Fibroblast of upper back skin (primary cell): ENCODE measurements around the gene REM2.

ENCODE experiments used
- DNase-seq: peaks from one replicate; pipeline ENCODE4 v3.0.0-alpha.2; 2013

The REM2 gene, protein sequence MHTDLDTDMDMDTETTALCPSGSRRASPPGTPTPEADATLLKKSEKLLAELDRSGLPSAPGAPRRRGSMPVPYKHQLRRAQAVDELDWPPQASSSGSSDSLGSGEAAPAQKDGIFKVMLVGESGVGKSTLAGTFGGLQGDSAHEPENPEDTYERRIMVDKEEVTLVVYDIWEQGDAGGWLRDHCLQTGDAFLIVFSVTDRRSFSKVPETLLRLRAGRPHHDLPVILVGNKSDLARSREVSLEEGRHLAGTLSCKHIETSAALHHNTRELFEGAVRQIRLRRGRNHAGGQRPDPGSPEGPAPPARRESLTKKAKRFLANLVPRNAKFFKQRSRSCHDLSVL

DNA sequence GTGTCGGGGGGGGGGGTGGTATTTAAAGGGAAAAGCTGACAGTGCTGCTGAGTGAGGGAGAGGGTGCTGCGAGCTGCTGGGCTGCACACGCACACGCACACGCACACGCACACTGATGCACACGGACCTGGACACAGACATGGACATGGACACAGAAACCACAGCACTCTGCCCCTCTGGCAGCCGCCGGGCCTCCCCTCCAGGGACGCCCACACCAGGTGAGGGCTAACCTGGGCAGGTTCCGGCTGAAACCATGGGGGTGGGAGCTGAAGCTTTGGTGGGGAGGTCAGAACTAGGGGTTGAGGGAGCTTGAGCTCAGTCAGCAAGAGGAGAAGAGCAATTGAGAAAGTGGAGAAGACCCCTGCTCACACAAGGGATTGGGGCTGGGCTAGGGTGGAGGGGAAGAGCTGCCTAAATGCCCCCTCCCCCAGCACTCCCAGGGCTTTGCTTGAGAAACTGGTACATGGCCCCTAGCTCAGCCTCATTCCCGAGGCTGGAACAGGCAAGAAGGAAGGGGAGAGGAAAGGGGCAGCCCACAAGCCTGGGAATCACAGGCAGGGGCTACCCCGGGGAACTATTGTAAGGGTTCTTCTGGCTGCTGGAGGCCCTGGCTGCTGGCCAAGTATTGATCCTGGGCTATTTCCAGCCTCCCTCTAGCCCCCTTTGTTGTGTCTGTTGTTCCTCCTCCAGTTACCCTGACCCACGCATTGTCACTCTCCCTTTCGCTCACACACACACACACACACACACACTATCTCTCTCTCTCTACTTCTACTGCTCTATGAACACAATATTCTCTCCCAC lies at the start of gene REM2:
TSS of gene REM2 (plus strand) at position 50 of the 804 bp plus-strand sequence. CDS start at position 116, 66 bp downstream.
- no peak for DNase-seq

DNA sequence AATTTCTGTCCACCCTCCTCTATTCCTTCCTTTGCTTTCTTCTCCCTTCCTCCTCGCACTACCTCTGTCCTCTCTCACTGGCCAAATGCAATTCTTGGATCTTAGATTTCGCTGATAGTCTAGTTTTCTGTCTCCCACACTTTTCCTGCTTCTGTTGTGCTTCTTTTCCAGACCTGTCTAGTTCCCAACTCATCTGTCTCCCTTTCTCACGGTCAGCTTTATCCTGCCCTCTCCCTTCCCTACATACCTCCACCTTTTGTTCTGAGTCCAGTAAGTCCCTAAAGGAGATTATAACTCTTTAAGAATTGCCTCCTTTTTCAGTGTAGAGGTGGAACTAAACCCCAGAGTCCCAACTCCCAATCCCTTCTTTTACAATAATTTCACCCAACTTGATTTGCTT lies 47.5 kb upstream of the REM2 start:
- no peak for DNase-seq

DNA sequence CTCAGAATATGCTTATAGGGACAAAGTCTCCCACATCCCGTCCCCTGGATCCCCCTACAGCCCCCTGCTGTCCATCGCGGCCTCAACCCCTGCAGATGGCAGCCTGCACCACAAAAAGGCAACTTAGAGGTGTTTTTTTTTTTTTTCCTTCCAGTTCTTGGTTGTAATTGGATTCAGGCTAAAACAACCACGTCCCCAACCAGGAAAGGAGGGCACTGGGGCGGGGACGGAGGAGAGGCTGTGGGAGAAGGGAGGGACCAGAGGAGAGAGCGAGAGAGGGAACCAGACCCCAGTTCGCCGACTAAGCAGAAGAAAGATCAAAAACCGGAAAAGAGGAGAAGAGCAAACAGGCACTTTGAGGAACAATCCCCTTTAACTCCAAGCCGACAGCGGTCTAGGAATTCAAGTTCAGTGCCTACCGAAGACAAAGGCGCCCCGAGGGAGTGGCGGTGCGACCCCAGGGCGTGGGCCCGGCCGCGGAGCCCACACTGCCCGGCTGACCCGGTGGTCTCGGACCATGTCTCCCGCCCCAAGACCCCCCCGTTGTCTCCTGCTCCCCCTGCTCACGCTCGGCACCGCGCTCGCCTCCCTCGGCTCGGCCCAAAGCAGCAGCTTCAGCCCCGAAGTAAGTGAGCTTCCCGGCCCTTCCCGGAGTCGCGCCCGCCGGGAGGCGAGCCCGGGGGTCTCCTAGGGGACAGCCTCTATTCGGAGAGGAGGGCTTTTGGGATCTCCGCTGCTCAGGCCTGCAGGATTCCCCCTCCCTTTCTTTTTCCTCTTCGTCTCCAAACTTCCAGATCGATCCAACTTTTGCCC lies 46.5 kb upstream of the REM2 start, which contains the start of gene MMP14:
TSS of gene MMP14 (plus strand) at position 285 of the 813 bp plus-strand sequence. CDS start at position 518, 233 bp downstream.
- peak; percentile 93 for DNase-seq

DNA sequence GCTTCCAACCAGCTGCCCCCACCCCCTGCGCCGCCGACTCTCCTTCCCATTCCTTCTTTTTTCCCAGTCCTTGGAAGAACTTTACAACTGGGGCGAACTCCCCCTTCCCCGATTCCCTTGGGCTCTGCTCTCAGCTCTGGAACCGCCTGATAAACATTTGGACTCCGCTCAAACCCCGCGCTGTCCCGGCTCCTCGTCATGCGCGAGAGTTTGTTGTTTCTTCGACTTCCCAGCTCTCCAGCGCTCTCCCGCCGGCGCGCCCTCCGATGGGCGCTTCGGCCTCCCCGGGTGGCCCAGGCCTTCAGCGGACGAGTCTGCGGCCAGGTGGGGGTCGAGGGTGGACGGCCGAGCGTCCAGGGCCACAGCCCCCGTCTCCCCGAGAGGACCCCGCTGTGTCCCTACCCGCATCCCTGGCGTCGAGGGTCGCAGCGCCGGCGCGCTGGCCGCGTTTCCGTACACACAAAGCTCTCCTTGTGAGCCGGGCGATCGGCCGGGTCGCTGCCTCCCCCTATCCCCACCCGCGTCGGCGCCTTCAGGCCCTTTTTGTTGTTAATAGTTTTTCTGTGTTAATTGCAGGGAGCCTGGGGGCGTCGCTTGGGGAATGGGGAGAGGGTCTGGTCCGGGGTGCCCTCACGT lies 45.8 kb upstream of the REM2 start:
- peak; percentile 56 for DNase-seq

DNA sequence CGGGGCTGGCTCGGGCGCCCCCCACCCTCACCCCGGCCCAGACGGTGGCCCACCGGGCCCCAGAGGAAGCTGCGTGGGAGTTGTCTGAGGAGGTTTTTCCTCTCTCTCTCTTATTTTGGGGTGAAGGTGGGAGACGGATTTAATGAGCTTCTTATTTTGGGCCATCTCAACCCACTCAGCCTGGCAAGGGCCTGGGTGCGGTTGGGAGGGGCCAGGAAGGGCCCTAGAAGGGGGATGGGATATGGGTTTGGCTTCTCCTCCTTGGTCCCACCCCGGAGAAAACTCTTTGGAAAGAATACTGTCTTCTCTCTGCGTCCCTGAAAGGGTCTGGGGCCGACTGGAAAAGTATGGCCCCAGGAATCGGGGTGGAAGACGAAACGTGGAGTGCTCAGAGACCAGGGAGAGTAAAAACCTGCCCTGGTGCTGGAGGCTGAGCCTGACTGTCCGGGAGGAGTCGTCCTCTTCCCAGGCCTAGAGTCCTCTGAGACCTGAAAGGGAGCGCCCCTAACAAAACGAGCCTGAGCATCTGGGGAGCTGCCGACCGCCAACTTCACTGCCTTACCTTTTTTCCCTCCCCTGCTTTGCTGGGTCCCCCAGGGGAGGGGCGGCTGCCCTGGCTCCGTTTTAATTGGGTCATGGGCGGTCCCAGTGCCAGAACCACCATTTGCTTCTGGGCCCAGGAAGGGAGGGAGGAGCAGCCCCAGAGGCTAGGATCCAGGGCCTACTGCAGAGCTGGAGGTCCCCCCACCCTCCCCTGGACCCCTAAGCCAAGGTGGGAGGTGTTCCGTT lies 45.1 kb upstream of the REM2 start:
- peak; percentile 56 for DNase-seq

DNA sequence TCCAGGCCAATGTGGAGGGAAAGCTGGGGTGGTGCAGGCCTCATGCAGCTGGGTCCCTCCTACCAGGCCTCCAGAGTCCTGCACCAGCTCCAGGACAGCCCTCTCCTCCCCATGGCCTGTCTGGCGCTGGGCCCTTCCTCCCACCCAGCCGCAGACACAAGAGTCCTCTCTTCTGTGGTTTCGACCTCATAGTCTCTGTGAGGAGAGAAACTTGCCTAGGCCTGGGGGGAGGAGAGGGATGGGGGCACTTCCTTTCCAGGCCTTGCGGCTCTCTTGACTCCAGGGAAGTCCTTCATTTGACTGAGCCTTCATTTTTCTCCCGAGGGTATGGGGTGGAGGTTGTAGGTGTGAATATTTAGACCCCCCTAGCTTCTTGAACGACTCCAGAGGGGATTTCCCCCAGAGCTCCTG lies 44.4 kb upstream of the REM2 start:
- DNase-seq: peak; percentile 88

DNA sequence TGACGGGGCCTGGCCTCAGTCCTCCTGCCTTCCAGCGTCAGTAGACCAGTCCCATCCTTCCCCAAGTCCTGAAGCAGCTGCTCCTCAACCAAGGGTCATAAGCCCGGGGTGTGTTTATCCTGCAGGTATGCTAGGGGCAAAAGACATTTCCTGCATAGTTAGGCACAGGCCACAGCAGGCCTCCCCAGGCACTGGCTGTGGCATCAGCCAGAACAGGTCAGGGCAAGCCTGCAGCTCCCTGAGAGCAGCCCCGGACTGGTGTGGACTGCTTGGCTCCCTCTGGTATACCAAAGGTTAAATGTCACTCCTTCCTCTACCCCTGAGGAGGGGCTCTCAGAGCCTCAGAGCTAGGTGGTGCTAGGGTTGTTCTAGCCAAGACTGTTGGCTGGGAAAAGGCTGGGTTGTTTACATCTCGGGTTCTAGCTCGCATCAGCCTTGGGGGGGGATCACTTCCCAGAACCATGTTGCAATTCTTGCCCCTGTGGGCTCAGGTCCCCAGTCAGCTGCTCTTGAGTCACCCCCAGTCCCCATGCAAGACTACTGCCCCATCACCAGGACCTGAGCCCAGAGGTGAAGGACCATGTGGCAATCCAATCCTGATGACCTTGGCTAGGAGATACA lies 43.8 kb upstream of the REM2 start:
- DNase-seq: no peak

DNA sequence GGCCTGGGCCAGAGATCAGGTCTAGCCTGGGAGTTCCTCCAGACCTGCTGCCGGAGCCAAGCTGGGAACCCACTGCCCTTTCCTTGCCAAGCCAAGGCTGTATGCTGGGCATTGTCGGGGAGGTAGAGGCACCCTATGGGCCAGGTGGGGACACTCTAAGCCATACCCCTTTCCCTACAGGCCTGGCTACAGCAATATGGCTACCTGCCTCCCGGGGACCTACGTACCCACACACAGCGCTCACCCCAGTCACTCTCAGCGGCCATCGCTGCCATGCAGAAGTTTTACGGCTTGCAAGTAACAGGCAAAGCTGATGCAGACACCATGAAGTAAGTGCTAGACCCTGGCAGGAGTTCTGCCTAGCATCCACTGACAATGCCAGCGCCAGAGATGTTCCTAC lies 41.7 kb upstream of the REM2 start:
- no peak for DNase-seq

DNA sequence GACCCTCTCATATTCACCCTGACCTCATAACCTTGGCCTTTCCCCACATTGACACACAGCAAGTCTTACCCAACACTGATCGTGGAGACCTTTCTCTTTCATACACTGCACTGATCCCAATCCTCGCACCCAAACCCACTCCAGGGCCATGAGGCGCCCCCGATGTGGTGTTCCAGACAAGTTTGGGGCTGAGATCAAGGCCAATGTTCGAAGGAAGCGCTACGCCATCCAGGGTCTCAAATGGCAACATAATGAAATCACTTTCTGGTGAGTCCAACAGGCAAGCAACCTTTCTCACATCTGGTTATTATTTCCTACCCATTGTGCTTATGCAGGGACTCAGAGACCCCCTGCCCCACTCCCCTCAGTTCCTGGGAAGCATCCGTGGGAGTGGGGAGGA lies 41.3 kb upstream of the REM2 start:
- DNase-seq: no peak

DNA sequence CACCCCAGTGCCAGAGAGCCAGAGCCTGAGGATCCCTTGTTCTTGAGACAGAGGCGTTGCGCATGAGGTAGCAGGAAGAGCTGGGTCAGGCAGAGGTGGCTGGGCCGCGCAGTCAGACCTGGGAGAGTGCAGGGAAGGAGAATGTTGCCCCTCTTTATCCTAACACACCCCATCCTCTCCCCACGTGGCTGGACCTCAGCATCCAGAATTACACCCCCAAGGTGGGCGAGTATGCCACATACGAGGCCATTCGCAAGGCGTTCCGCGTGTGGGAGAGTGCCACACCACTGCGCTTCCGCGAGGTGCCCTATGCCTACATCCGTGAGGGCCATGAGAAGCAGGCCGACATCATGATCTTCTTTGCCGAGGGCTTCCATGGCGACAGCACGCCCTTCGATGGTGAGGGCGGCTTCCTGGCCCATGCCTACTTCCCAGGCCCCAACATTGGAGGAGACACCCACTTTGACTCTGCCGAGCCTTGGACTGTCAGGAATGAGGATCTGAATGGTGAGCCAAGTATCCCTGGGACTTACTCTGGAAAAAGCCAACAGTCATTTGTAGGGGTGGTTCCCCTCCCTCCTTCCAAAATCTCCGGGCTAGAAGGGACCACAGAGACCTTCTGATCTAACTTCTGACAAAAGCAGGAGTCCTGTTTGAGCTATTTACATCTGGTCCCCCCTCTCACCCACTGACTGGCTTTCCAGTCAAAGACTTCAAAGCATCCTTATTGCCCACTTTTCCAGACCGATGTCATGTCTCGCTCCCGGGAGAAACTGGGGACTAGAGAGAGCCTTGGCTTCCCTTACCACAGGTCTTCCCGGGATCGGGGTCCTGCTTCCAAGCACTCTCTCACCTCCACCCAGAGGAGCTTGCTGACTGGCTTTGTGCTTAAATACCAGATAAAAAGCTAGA lies 40.6 kb upstream of the REM2 start:
- no peak for DNase-seq

DNA sequence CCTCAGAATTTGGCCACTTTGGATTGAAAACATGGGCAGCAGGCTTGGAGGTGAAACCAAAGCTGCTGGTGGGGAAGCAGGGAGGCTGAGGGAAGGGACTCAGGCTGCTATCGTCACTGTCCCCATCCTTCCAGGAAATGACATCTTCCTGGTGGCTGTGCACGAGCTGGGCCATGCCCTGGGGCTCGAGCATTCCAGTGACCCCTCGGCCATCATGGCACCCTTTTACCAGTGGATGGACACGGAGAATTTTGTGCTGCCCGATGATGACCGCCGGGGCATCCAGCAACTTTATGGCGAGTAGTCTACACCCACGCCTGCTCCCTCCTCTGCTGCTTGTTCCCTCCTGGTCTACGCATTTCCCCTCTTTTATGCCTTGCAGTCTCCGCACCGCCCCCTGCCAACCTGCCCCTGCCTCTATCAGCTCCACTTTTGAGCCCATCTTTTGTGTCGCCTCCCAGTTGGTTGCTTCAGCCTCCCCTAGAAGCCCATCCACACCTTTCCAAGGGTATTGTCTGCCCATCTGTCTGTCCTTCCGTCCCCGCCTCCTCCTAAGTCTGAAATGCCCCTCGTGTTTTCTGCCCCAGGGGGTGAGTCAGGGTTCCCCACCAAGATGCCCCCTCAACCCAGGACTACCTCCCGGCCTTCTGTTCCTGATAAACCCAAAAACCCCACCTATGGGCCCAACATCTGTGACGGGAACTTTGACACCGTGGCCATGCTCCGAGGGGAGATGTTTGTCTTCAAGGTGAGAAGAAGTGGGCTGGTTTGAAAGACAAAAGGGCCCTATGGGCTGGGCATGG lies 39.7 kb upstream of the REM2 start:
- no peak for DNase-seq

DNA sequence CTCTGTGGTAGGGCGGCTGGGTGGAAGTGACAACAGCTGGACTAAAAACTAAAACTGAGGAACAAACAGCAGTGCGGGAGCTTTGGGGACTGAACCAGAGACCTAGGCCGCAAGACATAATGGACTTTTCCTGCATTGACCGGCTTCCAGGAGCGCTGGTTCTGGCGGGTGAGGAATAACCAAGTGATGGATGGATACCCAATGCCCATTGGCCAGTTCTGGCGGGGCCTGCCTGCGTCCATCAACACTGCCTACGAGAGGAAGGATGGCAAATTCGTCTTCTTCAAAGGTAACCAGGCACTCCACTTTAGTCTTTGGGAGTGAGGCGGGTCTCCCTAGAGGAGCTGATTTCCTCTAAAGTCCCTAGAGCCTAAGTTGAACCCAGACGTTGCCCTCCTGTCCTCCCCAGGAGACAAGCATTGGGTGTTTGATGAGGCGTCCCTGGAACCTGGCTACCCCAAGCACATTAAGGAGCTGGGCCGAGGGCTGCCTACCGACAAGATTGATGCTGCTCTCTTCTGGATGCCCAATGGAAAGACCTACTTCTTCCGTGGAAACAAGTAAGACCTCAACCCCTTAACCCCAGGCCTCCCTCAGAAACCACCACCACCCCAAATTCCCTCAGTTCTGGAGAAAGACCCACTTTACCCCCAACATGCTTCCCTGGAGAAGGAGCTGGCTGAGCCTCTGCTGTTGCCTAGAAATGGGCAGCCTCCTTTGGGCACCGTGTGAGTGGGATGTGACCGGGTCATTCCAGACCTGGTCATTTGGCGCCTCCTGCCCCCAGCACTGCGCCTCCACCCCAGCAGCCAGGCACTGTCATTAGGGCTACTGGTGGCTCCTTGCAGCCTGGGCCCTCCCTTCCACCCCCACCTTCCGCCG lies 38.6 kb upstream of the REM2 start:
- DNase-seq: no peak

DNA sequence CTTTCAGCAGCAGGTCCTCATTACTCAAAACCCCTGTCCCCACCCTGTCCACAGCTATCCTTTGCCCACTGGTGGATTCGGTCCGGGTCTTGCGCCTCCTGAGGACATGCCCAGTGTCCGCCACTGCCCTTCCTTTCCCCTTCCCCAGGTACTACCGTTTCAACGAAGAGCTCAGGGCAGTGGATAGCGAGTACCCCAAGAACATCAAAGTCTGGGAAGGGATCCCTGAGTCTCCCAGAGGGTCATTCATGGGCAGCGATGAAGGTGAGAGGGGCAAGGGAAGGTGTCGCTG lies 38.0 kb upstream of the REM2 start:
- DNase-seq: no peak

DNA sequence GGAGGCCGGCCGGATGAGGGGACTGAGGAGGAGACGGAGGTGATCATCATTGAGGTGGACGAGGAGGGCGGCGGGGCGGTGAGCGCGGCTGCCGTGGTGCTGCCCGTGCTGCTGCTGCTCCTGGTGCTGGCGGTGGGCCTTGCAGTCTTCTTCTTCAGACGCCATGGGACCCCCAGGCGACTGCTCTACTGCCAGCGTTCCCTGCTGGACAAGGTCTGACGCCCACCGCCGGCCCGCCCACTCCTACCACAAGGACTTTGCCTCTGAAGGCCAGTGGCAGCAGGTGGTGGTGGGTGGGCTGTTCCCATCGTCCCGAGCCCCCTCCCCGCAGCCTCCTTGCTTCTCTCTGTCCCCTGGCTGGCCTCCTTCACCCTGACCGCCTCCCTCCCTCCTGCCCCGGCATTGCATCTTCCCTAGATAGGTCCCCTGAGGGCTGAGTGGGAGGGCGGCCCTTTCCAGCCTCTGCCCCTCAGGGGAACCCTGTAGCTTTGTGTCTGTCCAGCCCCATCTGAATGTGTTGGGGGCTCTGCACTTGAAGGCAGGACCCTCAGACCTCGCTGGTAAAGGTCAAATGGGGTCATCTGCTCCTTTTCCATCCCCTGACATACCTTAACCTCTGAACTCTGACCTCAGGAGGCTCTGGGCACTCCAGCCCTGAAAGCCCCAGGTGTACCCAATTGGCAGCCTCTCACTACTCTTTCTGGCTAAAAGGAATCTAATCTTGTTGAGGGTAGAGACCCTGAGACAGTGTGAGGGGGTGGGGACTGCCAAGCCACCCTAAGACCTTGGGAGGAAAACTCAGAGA lies 37.0 kb upstream of the REM2 start:
- DNase-seq: no peak

DNA sequence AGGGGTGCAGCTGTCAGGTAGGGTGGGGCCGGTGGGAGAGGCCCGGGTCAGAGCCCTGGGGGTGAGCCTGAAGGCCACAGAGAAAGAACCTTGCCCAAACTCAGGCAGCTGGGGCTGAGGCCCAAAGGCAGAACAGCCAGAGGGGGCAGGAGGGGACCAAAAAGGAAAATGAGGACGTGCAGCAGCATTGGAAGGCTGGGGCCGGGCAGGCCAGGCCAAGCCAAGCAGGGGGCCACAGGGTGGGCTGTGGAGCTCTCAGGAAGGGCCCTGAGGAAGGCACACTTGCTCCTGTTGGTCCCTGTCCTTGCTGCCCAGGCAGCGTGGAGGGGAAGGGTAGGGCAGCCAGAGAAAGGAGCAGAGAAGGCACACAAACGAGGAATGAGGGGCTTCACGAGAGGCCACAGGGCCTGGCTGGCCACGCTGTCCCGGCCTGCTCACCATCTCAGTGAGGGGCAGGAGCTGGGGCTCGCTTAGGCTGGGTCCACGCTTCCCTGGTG lies 36.2 kb upstream of the REM2 start:
- no peak for DNase-seq

DNA sequence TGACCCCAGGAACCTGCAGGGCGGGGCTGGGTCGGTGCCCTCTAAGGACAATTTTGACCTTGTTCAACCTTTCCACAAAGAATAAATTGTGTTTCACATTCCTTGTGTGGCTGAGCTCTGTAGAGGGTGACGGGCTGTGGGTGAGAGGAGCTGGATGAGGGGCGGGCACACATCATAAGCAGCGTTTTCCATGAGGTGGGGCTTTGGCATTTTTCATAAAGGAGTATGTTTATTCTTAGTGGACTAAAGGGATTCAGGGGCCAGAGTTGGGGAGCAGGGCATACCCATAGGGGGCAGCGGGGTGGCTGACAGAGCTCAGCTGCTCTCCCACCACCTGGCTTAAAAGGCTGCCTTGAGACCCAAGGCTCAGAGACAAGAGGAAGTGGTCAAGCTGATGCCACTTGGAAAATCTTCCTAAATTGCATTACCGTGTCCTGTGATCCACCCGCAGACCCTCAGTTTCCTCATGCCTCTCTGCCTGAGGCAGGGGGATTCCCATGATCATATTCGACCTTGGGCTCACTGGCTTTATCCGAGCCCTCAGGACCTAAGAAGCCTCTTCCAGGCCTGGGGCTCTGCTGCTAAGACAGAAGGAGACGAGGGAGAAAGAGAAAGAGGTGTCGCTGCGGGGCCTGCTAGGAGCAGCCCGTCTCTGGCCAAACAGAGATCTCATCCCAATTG lies 35.2 kb upstream of the REM2 start:
- peak; percentile 58 for DNase-seq
